Cortex of kidney (tissue), 1 donor: ENCODE measurements around the gene SH3TC2.

Source experiments
- DNase-seq: peaks from one replicate; lab custom pipeline; 2025; lab: John Stamatoyannopoulos, UW

Gene SH3TC2

GRCh38 chr5:148970876-148971275, 92.0 kb downstream of the SH3TC2 start:
- DNase-seq, result no peak

GRCh38 chr5:148970228-148970627, 92.6 kb downstream of the SH3TC2 start:
- no peak for DNase-seq

- no peak for DNase-seq
Observed at GRCh38 chr5:148969291-148969690, 93.6 kb downstream of the SH3TC2 start.

DNA sequence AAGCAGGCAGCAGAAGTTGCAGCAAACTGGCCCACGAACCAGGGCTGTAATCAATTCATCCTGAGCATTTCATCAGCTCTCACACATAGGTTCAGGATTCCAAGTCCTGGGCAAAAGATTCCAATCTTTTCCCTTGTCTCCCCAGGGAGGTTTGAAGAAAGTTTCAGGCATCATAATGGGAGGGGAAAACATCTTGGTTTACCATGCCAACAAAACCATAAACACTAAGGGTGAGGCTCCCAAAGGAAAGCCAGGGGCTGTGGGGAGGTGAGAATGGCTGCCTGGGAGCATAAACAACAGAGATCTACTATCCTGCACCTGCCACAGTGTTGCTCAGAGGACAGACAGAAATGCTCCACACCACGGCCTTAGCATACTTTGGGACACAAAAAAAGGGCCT, 94.6 kb downstream of the SH3TC2 start:
- no peak for DNase-seq

DNA sequence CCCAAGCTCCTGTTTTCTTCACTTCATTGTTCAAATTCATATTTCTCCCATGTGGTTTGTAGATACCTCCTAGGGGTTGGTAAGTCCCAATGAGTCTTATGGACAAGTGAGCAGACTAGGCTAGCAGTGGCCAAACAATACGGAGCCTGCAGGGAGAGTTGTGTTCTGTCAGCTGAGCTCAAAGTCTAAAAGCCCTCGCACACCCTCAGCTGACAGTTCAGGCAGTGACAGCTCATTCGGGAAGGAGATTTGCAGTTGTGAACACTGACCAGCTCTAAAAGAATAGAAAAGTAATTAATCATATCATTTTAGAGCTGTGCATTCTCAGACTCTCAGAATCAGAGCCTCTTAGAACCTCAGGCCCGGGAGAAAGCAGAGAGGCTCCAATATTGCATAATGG, 95.1 kb downstream of the SH3TC2 start:
- DNase-seq, result no peak

DNA sequence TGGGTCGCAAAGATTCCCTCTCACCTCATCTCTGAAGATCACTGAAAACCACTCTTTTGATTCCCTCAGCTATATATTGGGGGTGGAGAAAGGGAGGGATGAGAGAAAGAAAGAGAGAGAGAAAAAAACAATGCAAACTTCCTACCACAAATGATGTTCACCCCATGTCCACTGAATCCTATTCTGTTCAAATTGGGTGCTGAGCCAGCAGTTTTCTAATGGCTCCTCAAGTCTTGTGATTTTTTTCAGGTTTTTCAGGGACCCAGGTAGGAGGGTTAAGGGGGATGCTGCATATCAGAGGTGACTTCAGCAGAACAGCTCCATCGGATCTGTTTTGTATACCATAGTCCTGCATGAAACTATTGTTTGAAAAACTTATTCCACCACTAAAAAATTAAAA, 95.9 kb downstream of the SH3TC2 start:
- DNase-seq, result no peak

DNA sequence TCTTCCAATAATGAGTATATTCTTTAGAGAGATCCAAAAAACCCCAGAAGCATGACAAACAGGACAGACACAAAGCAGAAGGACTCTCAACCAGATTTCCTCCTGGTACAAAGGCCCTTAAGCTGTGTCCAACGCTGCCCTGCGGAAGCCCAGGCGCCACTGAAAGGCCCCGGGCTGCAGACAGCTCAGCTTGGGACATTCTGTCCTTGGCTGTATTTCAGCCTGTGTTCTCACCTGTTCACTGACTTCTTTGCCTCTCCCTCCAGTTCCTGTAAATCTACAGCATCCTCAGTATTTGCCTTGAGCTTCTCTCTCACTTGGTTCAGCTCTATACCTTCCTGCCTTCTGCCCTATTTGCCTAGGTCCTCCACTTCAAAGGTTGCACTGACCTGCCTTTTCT, 96.5 kb downstream of the SH3TC2 start:
- DNase-seq, result no peak

GRCh38 chr5:148965511-148966265, 97.2 kb downstream of the SH3TC2 start:
- DNase-seq, result no peak

- DNase-seq, result no peak
Observed at GRCh38 chr5:148963664-148964063, 99.2 kb downstream of the SH3TC2 start.

- DNase-seq, result no peak
Observed at GRCh38 chr5:148962761-148963324, 100.0 kb downstream of the SH3TC2 start.

DNA sequence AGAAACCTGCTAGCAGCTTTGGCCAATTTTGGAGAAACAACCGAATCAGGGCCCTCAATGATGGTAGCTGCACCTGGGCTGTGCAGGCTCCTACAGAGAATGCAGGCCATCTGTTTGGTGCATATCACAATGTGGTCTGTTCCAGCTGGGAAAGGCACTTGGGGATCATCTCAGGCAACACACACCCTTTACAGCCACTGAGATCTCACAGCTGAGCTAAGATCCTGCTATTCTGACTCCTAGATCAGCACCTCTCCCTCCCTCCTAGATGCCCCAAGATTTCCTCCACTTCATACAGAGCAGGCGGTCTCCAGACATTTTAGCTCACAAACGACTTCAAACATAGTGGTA, 100.7 kb downstream of the SH3TC2 start:
- no peak for DNase-seq

GRCh38 chr5:148961261-148962199, 101.3 kb downstream of the SH3TC2 start:
- no peak for DNase-seq

DNA sequence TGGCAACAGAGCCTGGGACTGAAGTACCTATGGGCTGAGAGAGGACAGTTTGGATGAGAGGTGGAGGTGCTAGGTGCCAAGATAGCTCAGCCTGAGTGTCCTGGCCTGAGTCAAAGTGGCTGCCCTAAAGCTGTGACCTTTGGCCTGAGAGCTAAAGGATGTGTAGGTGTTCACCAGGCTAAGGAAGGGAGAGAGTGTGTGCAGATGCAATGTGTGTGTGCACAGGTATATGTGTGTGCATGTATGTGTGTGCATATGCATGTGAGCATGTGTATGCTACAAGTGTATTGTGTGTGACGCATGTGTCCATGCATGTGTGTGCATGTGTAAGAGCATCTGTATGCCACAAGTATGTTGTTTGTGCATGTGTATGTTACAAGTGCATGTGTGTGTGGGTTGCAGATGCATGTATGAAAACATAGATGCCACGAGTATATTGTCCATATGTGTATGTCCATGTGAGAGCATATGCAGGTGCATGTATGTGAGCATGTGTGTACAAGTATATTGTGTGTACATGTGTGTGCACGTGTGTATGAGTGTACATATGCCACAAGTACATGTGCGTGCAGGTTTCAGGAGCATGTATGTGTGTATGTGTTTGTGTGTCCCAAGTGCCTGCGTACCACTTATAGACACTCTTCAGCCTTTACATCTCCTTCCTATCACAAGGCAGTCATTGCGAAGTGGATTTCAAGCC, 102.6 kb downstream of the SH3TC2 start:
- no peak for DNase-seq

DNA sequence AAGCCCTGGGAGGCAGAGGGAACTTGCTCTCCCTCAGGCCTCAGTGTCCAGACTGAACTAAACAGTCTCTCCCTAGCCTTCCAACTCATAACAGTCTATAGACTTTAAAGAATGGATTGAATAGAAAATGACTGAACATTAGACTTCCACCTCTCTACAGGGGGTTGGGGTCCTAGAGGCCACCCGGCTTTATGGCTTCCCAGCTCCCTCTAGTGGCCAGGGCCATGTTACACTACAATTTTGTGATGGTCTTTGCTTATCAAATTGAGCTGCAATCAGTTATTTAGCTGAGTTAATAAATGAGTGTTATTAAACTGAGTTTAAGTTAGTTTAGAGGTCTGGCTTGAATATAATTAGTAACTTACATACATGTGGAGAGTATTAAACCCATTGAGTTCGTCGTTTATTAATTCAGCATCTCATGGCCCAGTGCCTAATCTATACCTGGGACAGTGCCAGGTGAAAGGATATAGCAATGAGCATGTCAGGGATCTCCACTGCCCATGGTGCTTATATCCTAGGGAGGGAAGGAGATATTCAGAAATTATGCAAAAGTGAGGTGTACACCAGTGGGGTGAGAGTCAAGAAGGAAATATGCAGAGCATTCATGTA, 105.2 kb downstream of the SH3TC2 start:
- DNase-seq, result no peak

GRCh38 chr5:148956477-148957385, 106.1 kb downstream of the SH3TC2 start:
- DNase-seq, result no peak
